ENCODE data around the gene OOSP1. TPM values are rescaled to one million over a fixed set of nuclear protein-coding genes. Genes with fewer than 3 reads are reported as not detected.

Gene OOSP1
- total and polyA plus RNA-seq, 2 donors (not counting 3 experiments of a cell fraction or from before 2014, with no cell fraction given): 0.11 TPM; not detected in 1

DNA sequence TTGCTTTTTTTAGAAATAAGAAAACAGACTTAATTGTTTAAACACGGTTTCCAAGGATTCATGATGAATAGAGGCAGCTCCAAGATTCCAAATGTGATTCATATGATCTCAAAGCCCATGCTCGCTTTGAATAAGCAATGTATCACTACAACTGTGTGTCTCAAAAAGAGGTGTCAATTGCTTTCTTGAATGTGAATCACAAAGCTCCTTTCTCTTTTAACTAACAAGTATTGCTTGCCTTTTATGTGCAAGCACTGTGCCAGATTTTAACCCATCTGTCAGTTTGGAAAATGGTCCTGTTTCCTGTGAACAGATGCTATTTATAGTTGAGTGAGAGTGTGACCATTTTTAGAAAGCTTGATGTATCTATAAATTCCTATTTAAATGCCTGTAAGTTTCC is 6.5 kb downstream of the OOSP1 start:
- POLR2A ChIA-PET: no interaction called here
- Histone ChIP-seq H3K4me3 (replicated peaks in 1 of 3; ENCODE audit: insufficient read depth in 1 of 3, low read depth in 1 of 3, low read length in 3 of 3) (no peak overlapping the region), H2AFZ (ENCODE audit: low read depth, low read length) (no peak overlapping the region), H3K4me1 (ENCODE audit: control insufficient read depth, extremely low read depth, insufficient read depth, low read length) (no peaks in the 10 kb centered on the region), H3K9me3 (replicated peaks; ENCODE audit: control insufficient read depth, insufficient read depth, low read length) (no peaks in the 10 kb centered on the region), H3K79me2 (ENCODE audit: control insufficient read depth, insufficient read depth, low read length) (no peaks in the 10 kb centered on the region), H4K20me1 (replicated peaks; ENCODE audit: control insufficient read depth, extremely low read depth, insufficient read depth, low read length) (no peaks in the 10 kb centered on the region), H3K9ac (replicated peaks; ENCODE audit: extremely low read depth, insufficient read depth, low read length) (no peak overlapping the region), H3K9me1 (replicated peaks; ENCODE audit: control insufficient read depth, extremely low read depth, insufficient read depth, low read length) (no peaks in the 10 kb centered on the region), H3K4me2 (ENCODE audit: insufficient read depth, low read length) (no peak overlapping the region), H3K36me3 (ENCODE audit: control insufficient read depth in 2 of 2, extremely low read depth in 1 of 2, insufficient read depth in 2 of 2, low read length in 2 of 2) (no peaks in the 10 kb centered on the region), H3K27ac (ENCODE audit: insufficient read depth, low read depth, low read length) (no peak overlapping the region), H3K27me3 (ENCODE audit: control insufficient read depth in 2 of 2, insufficient read depth in 2 of 2, low read length in 2 of 2) (peaks cover 0 to 1% of the 10 kb centered on the region in 2 experiments)
- CTCF ChIA-PET: interaction anchor here (1.1 to 2.8 kb wide), 2 partner anchors 9 to 25 kb away, joined by 3 to 8 read pairs; no protein-coding TSS in a partner anchor
- no TSS peak for BruUV-seq (replicated peaks)
- TF ChIP-seq JUN (IDR thresholded peaks at IDR 0.05; ENCODE audit: borderline replicate concordance, insufficient read depth, insufficient read length, low read depth): no peak
- TF ChIP-seq CTCF (IDR thresholded peaks at IDR 0.05; ENCODE audit: extremely low read depth in 1 of 2, insufficient read depth in 1 of 2, low read depth in 1 of 2, low read length in 2 of 2): no peak
- TF ChIP-seq EZH2 (IDR thresholded peaks at IDR 0.05; ENCODE audit: borderline replicate concordance, low read depth, low read length, severe bottlenecking): no peak
- no peak for TF ChIP-seq MAX (IDR thresholded peaks at IDR 0.05; ENCODE audit: insufficient read depth, insufficient read length)
- TF ChIP-seq POLR2AphosphoS5 (IDR thresholded peaks at IDR 0.05; ENCODE audit: insufficient read depth, low read depth, low read length): no peak
- no peak for TF ChIP-seq POLR2A (IDR thresholded peaks at IDR 0.05; ENCODE audit: low read depth, low read length)
- no peak for TF ChIP-seq FOS (IDR thresholded peaks at IDR 0.05; ENCODE audit: borderline replicate concordance, insufficient read depth, low read length)
- TF ChIP-seq MYC (IDR thresholded peaks at IDR 0.05; ENCODE audit: low read depth, low read length): no peak
- TF ChIP-seq GATA2 (IDR thresholded peaks at IDR 0.05; ENCODE audit: insufficient read depth, insufficient read length, low read depth, low read length): no peak
- intact Hi-C loops (cut with micrococcal nuclease): no loop called here
- FAIRE-seq: no peak
- DNase-seq (ENCODE audit: low read depth, low spot score): no peak
- dilution Hi-C loops (cut with MboI; ENCODE audit: extremely low pct_ligation_motif_present, low sequenced_read_pairs): no loop called here

Measured in endothelial cell of umbilical vein (primary cell).